Placental epithelial cell (primary cell): Measurements from ENCODE around the gene SEC31A. TPM values are rescaled to one million over a fixed set of nuclear protein-coding genes. Genes with fewer than 3 reads are reported as not detected.

ENCODE experiments used
- total RNA-seq: library from RNA; depleted of rRNA; stranded (reverse); fragments of >200 nt; gene quantifications from 2 replicates; pipeline ENCODE4 v1.2.3, GENCODE V29; 2012

The SEC31A gene, protein sequence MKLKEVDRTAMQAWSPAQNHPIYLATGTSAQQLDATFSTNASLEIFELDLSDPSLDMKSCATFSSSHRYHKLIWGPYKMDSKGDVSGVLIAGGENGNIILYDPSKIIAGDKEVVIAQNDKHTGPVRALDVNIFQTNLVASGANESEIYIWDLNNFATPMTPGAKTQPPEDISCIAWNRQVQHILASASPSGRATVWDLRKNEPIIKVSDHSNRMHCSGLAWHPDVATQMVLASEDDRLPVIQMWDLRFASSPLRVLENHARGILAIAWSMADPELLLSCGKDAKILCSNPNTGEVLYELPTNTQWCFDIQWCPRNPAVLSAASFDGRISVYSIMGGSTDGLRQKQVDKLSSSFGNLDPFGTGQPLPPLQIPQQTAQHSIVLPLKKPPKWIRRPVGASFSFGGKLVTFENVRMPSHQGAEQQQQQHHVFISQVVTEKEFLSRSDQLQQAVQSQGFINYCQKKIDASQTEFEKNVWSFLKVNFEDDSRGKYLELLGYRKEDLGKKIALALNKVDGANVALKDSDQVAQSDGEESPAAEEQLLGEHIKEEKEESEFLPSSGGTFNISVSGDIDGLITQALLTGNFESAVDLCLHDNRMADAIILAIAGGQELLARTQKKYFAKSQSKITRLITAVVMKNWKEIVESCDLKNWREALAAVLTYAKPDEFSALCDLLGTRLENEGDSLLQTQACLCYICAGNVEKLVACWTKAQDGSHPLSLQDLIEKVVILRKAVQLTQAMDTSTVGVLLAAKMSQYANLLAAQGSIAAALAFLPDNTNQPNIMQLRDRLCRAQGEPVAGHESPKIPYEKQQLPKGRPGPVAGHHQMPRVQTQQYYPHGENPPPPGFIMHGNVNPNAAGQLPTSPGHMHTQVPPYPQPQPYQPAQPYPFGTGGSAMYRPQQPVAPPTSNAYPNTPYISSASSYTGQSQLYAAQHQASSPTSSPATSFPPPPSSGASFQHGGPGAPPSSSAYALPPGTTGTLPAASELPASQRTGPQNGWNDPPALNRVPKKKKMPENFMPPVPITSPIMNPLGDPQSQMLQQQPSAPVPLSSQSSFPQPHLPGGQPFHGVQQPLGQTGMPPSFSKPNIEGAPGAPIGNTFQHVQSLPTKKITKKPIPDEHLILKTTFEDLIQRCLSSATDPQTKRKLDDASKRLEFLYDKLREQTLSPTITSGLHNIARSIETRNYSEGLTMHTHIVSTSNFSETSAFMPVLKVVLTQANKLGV
- total RNA-seq, result 386 and 472 TPM in 2 replicates

DNA sequence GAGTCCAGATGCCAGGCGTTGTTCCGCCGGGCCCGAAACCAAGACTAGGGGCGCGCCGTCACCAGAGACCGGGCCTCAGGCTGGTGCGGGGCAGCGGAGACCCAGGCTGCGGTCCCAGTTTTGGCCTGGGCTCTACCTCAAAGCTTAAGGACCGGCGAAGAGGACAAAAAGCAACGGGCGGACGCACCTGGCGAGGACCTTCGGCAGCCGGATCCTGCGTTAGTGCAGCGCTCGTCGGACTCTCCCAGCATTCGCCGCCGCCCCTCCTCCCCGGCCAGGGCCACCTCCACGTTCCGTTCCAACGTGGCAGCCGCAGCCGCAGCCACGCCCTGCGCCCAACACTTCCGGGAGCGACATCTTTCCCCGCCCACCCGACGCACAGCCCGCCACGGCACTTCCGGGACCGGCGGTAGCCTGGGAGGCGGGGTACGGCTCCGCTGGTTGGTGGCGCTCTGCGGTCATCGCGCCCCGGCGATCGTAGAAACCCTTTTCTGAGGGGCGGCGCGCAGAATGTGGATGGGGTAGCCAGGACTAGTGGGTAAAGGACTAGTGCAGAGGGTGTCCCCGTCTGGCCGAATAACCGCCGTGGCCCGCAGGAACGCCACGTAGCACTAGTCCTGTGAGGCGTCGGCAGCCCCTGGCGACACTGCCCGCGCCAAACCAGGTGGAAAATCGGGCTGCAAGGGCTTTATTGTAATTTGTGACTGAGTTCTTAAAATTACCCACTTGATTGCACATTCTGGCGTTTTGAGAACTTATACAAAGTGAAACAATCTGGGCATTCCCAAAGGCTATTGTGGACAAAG, at the start of gene SEC31A:
SEC31A (minus strand) TSS at position 253 of the 806 bp plus-strand sequence. CDS start 9,217 bp downstream, outside the sequence.

DNA sequence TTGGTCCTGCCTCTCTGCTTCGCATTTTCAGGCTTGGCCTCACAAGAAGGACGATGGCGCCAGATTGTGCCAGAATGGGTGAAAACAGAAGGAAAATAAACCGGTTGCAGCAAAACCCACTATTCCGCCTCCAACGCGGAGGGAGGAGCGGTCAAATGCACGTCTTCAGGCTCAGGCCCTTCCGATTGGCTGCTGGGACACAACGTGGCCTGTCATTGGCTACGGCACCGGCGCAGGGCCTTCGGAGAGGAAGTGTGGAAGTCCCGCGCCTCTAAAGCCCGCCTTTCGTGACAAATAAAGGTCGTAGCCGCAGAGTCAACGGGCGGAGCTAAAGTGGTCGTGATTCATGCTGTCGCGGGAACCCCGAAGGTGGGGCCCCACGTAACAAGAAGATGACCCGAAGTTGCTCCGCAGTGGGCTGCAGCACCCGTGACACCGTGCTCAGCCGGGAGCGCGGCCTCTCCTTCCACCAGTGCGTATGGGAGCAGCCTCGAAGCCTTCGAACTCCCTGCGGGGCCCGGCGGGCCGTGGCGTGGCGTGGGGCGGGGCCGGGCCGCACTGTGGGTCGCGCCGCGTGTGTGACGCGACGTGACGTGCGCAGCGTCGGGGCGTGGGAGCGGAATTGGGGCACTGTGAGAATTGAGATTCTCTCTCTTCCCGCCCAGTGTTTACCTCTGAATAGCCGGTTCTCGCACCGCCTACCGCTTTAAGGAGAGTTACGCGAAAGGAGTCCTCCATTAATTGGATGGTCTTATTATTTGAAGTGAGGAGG, 9.6 kb upstream of the SEC31A start, which contains the start of gene THAP9:
THAP9 (plus strand) TSS at position 325 of the 772 bp plus-strand sequence; CDS start at position 393, 68 bp downstream.

DNA sequence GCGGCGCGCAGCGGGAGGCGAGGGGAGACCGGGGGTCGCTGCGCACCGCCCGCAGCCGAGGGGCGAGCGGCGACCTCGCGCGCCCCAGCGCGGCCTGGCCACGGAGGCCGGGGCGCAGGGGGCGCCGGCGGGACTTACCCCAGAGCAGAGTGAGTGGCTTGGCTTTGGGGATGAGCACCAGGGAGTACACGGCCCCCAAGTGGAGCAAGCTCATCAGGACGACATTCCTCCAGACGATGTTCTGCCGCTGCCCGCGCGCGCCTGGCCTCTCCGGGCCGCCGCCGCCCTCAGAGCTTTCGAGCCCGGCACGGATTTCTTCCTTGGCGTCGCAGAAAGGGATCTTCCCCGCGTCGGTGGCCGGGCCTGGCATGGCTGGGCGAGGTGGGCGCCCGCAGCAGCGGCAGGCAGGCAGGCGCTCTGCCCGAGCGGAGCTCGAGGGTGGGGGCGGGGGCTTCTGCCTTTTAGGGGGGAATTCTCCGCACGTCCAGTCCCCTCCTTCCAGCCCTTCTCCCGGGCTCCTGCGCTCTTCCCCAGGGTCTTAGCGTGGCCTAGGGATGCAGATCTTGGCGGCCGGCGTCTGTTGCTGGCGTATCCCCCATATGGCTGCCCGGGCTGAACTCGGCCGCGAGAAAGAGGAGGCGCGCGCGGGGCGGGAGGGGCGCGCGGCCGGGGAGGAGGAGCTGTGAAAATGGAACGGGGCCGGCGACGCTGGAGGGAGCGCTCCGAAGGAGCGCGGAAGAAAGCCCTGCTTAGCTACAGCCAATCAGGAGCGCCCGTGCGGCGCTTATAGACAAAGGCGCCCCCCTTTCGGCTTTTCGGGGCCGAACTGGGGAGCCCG, 92.6 kb downstream of the SEC31A start, which contains the start of gene SCD5:
SCD5 (minus strand) TSS at position 629 of the 838 bp plus-strand sequence; CDS start at position 370, 259 bp downstream.

Other genes starting within 250 kb of the SEC31A start
- gene SCD5, start 92.4 kb downstream of the SEC31A start, total RNA-seq, result 82.4 and 173 TPM in 2 replicates
- 5.9 and 6.1 TPM in 2 replicates for gene THAP9, start 9.6 kb upstream of the SEC31A start, total RNA-seq
- gene LIN54, start 119.7 kb upstream of the SEC31A start, total RNA-seq, result 11.0 and 13.0 TPM in 2 replicates
- 67.6 and 71.5 TPM in 2 replicates for gene COPS4, start 144.0 kb upstream of the SEC31A start, total RNA-seq
- 80.9 and 258 TPM in 2 replicates for gene PLAC8, start 223.6 kb upstream of the SEC31A start, total RNA-seq